GM18508 (cell line): ENCODE measurements around the gene GAPVD1.
"Not testable (repeated sequence)": the region's sequence is repeated elsewhere in the genome, so short reads cannot be mapped to it uniquely, and the experiment has no call there.

ENCODE experiments used
- ATAC-seq: cut with Tn5 transposase; IDR thresholded peaks from one replicate; pipeline ENCODE4 v1.9.1; 2021; ENCODE audit warnings: moderate number of reproducible peaks; ENCODE audit not compliant: insufficient read depth, unreplicated experiment

Gene GAPVD1

GRCh38 chr9:125254231-125254630 is 7.4 kb upstream of the GAPVD1 start:
- no peak for ATAC-seq

GRCh38 chr9:125255781-125256391 is 5.7 kb upstream of the GAPVD1 start:
- ATAC-seq: no peak

- ATAC-seq: no peak
Observed at GRCh38 chr9:125258160-125258785, 3.4 kb upstream of the GAPVD1 start.

- no peak for ATAC-seq
Observed at GRCh38 chr9:125258832-125259534, 2.6 kb upstream of the GAPVD1 start.

- no peak for ATAC-seq
Observed at GRCh38 chr9:125260561-125260960, 1.1 kb upstream of the GAPVD1 start.

GRCh38 chr9:125262294-125262991 is 817 bp downstream of the GAPVD1 start:
- ATAC-seq: no peak

GRCh38 chr9:125264068-125264467 is 2.4 kb downstream of the GAPVD1 start:
- not testable (repeated sequence) for ATAC-seq

GRCh38 chr9:125268394-125269013 is 6.9 kb downstream of the GAPVD1 start:
- no peak for ATAC-seq

GRCh38 chr9:125269014-125269397 is 7.4 kb downstream of the GAPVD1 start:
- ATAC-seq: no peak

- ATAC-seq: no peak
Observed at GRCh38 chr9:125271081-125271480, 9.5 kb downstream of the GAPVD1 start.

GRCh38 chr9:125272697-125273096 is 11.1 kb downstream of the GAPVD1 start:
- no peak for ATAC-seq

- ATAC-seq: no peak
Observed at GRCh38 chr9:125276771-125277170, 15.1 kb downstream of the GAPVD1 start.

GRCh38 chr9:125277411-125277810 is 15.8 kb downstream of the GAPVD1 start:
- no peak for ATAC-seq

GRCh38 chr9:125280945-125281344 is 19.3 kb downstream of the GAPVD1 start:
- no peak for ATAC-seq

- ATAC-seq: no peak
Observed at GRCh38 chr9:125284855-125285254, 23.2 kb downstream of the GAPVD1 start.

GRCh38 chr9:125286935-125287433 is 25.4 kb downstream of the GAPVD1 start:
- ATAC-seq: not testable (repeated sequence)

GRCh38 chr9:125293134-125293533 is 31.5 kb downstream of the GAPVD1 start:
- ATAC-seq: no peak

GRCh38 chr9:125295657-125296056 is 34.0 kb downstream of the GAPVD1 start:
- ATAC-seq: no peak

GRCh38 chr9:125296843-125297372 is 35.3 kb downstream of the GAPVD1 start:
- ATAC-seq: no peak

- ATAC-seq: no peak
Observed at GRCh38 chr9:125297917-125298316, 36.3 kb downstream of the GAPVD1 start.
